Thoracic aorta (tissue), 2 donors: Measurements from ENCODE around the gene DDO. TPM values are rescaled to one million over a fixed set of nuclear protein-coding genes. Genes with fewer than 3 reads are reported as not detected.
A peak's percentile ranks its signal among the peaks of the same experiment; 100 is the strongest.

Experiments
- ATAC-seq: fragments of 150-250 bp; one replicate; pipeline ENCODE4 v1.8.0; 2017; ENCODE audit warnings: low read depth; ENCODE audit not compliant: insufficient number of reproducible peaks, low FRiP score
- DNase-seq: peaks from one replicate; pipeline ENCODE4 v3.0.0-alpha.2; 2020; ENCODE audit warnings: low spot score
- H3K27ac ChIP-seq, 2 donors: fragments of 200-600 bp; sonication (generic); 1 replicate in 1 of 2; 2 replicates in 1 of 2; pipeline ENCODE4 v1.5.1; 2016; ENCODE audit warnings: mild to moderate bottlenecking in 2 of 2, moderate library complexity in 2 of 2
- H3K27me3 ChIP-seq: fragments of 200-600 bp; sonication (generic); replicated peaks from 2 replicates; pipeline ENCODE4 v1.6.0; 2016; ENCODE audit warnings: mild to moderate bottlenecking; ENCODE audit not compliant: insufficient read depth
- H3K36me3 ChIP-seq: fragments of 200-600 bp; sonication (generic); one replicate; pipeline ENCODE4 v1.5.1; 2016
- H3K4me1 ChIP-seq, 2 donors: fragments of 200-600 bp; sonication (generic); 1 replicate in 1 of 2; 2 replicates in 1 of 2; pipeline versions ENCODE4 v1.5.1 to v1.6.0; 2016; ENCODE audit warnings: low read depth in 2 of 2, mild to moderate bottlenecking in 1 of 2; ENCODE audit not compliant: control insufficient read depth in 1 of 2
- H3K4me3 ChIP-seq: fragments of 200-600 bp; sonication (generic); 2 replicates; pipeline ENCODE4 v1.5.1; 2016; ENCODE audit warnings: mild to moderate bottlenecking
- H3K9me3 ChIP-seq: fragments of 200-600 bp; sonication (generic); 2 replicates; pipeline ENCODE4 v1.5.1; 2016
- total RNA-seq, 2 donors: library from RNA; depleted of rRNA; stranded (reverse); fragments of >200 nt; gene quantifications; one replicate each; pipeline versions ENCODE4 v1.1.0 to v1.2.3, GENCODE V29; 2016
- TF ChIP-seq, protein P1 (sequence below): fragments of 200-600 bp; sonication (generic); IDR thresholded peaks from one replicate; pipeline ENCODE4 v1.5.1; 2019; ENCODE audit warnings: antibody characterized with exemption

The DDO gene
- total RNA-seq, 2 donors from 2014 or later: 0.68 to 1.6 TPM

DNA sequence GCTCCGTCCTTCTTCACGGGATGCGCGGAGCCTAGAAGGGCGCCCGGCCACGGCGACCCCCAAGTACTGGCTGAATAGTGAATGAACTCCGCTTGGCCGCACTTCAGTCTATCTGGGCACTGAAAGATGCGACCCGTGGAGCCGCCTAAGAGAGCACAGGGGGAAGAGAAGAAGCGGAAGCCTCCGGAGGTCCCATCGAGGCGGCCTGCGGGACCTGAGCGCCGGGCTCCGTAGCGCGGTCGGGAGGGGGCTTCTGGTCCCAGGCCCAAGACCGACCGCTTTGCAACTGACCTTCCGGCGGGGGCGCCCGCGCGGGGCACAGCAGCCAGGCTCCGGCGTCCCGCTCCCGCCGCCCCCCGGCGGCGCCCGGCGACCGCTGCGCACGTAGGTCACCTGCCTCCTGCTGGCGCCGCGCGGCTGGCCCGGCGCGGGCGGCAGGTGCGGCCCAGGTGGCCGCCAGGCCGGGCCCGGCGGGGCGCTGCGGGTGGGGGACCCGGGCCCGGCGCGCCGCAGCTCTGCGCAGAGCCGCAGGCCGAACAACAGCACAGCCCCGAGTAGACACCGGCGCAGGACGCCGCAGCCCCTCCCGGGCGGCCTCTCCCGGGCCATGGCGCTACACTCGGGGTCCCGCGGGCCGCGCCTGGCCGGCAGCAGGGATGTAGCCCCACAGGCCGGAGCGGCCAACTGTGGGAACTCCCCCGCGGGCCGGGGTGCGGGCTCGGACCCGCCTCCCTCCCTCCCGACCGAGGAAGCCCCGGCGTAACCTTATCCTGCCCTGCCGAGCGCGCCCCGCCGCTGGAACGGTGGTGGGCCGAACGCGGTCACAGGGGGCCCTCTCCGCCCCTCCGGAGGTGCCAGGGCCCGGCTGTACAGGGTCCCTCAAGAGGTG lies 57.5 kb downstream of the DDO start, which contains the start of gene METTL24:
Gene METTL24, minus strand, starts transcription at position 686 of the 889 bp plus-strand sequence. Its CDS starts 77 bp downstream, at position 609.
- peak; percentile 44 for ATAC-seq
- Histone ChIP-seq H3K9me3 (no peaks in the 10 kb centered on the region), H3K4me1 (peaks cover 12 to 61% of the 10 kb centered on the region in 2 donors), H3K27ac (peak within 1 kb of the TSS; percentile 90 to 94), H3K36me3 (no peaks in the 10 kb centered on the region), H3K27me3 (no peaks in the 10 kb centered on the region), H3K4me3 (peak within 1 kb of the TSS; percentile 83)
- no peak for DNase-seq
- TF ChIP-seq, protein P1, sequence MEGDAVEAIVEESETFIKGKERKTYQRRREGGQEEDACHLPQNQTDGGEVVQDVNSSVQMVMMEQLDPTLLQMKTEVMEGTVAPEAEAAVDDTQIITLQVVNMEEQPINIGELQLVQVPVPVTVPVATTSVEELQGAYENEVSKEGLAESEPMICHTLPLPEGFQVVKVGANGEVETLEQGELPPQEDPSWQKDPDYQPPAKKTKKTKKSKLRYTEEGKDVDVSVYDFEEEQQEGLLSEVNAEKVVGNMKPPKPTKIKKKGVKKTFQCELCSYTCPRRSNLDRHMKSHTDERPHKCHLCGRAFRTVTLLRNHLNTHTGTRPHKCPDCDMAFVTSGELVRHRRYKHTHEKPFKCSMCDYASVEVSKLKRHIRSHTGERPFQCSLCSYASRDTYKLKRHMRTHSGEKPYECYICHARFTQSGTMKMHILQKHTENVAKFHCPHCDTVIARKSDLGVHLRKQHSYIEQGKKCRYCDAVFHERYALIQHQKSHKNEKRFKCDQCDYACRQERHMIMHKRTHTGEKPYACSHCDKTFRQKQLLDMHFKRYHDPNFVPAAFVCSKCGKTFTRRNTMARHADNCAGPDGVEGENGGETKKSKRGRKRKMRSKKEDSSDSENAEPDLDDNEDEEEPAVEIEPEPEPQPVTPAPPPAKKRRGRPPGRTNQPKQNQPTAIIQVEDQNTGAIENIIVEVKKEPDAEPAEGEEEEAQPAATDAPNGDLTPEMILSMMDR: no peak

DNA sequence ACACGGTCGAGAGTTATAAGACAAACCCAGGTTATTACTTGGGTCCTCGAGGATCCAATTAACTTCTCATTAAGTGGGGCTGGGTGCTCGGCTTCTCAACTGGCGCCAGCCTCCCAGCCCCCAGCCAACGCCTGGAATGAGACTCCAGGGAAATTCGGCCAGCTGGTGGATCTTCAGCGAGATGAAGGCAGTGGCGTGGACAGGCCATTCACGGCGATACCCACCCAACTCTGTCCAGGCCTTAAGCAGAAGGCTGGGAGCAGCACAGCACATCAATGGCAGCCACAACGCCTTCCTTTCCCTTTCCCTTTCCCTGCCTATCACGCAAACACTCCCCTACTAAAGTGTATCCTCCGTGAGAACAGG lies 58.1 kb downstream of the DDO start:
- Histone ChIP-seq H3K36me3 (no peaks in the 10 kb centered on the region), H3K4me3 (peak overlapping the region; percentile 83), H3K9me3 (no peaks in the 10 kb centered on the region), H3K27ac (peak overlapping the region; percentile 90 to 94), H3K27me3 (no peaks in the 10 kb centered on the region), H3K4me1 (peaks cover 13 to 67% of the 10 kb centered on the region in 2 donors)
- no peak for ATAC-seq
- TF ChIP-seq, protein P1: no peak
- DNase-seq: no peak

DNA sequence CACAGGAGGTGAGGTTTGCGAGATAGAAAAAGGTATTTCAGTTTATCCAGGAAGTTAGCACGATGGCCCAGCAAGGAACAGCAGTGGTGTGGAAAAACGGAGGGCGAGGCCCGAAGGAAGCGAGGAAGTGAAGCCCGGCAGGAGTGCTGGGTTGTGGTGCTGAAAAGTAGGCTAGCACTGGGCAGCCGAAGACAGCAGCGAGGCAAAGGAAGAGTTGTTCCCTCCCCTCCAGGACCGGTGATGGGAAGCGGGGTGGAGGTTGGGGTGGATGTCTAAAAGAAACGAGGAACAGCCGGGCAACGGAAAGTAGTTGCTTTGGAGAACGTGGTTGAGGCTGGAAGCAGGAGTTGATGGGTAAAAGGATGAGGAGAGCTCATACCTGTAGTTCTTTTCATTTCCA lies 58.6 kb downstream of the DDO start:
- Histone ChIP-seq H3K27ac (peak overlapping the region; percentile 90 to 94), H3K27me3 (no peaks in the 10 kb centered on the region), H3K9me3 (no peaks in the 10 kb centered on the region), H3K4me3 (peak overlapping the region; percentile 83), H3K4me1 (peaks cover 13 to 72% of the 10 kb centered on the region in 2 donors), H3K36me3 (no peaks in the 10 kb centered on the region)
- ATAC-seq (no peak), DNase-seq (no peak)
- TF ChIP-seq, protein P1: no peak

DNA sequence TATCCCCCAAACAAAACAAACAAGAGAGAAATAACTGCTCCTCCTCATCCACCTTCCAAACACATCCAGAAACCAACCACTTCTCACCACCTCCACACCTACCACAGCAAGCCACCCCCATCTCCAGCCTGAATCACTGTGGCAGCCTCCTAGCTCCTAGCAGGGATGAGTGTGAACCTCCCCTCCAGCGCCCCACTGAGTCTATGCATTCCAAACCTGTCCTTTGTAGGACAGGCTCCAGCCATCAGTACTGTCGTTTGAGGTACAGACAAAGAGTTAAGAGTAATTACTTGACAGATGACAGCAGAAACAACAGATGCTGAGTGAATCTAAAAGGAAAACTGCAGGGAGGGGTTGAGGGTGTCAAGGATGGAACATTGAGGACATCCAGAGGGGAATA lies 59.6 kb downstream of the DDO start:
- Histone ChIP-seq H3K9me3 (no peaks in the 10 kb centered on the region), H3K36me3 (no peaks in the 10 kb centered on the region), H3K4me3 (no peak overlapping the region), H3K27me3 (no peaks in the 10 kb centered on the region), H3K27ac (peak overlapping the region; percentile 1 to 42), H3K4me1 (peaks cover 13 to 76% of the 10 kb centered on the region in 2 donors)
- DNase-seq: no peak
- no peak for ATAC-seq
- TF ChIP-seq, protein P1: no peak

DNA sequence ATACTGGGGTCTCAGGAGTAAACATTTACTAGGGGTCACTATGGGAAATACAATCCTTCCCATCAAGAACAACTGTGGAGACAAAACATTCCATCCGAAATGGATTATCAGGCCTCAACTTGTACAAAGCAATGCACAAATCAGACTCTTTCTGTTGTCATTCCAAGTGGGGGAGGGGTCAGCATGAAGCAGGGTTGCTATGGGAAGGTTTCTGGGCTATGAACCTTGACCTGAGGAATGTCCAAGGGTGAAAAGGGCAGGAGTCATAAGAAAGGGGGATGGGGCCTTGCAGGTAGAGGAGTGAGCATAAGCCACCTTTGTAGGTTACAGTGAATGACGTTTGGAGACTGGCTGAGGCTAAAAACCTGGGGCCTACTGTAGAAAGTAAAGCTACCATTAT lies 60.4 kb downstream of the DDO start:
- peak overlapping the region; percentile 1 to 42 for H3K27ac ChIP-seq
- ATAC-seq: no peak

More for the DNA sequence above, 60.4 kb downstream of the DDO start:
- H3K9me3 ChIP-seq: no peaks in the 10 kb centered on the region
- no peak overlapping the region for H3K4me3 ChIP-seq
- no peak for DNase-seq
- H3K27me3 ChIP-seq: no peaks in the 10 kb centered on the region
- H3K4me1 ChIP-seq: peaks cover 13 to 76% of the 10 kb centered on the region in 2 donors
- TF ChIP-seq, protein P1: no peak
- H3K36me3 ChIP-seq: no peaks in the 10 kb centered on the region
